AG08396 (cell line): ENCODE measurements around the gene SPARC.

ENCODE experiments used
- DNase-seq: peaks from one replicate; pipeline ENCODE4 v3.0.0; 2012; ENCODE audit warnings: low spot score, mixed read lengths

SPARC gene

GRCh38 chr5:151678713-151679112 is 8.0 kb downstream of the SPARC start:
- no peak for DNase-seq

GRCh38 chr5:151677776-151678545 is 8.8 kb downstream of the SPARC start:
- no peak for DNase-seq

DNA sequence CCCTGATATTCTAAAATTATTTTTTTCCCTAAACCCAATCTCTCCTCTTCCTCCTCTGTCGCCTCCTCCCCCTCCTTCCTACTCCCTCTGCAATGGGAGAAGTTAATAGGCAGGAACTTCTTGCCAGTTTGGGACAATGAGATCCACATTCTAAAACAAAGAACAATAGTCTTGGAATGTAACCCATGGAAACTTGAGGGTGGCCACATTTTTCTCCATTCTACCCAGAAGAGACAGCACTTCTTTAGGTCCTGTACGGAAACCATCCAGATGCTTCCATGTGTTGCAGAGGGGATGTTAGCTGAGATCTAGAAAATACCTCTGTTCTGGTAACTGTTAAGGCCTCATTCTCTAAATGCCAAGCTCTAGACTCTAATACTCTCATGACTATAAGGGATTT is 10.0 kb downstream of the SPARC start:
- DNase-seq = no peak

GRCh38 chr5:151676314-151676712 is 10.4 kb downstream of the SPARC start:
- no peak for DNase-seq

GRCh38 chr5:151675611-151676313 is 11.0 kb downstream of the SPARC start:
- no peak for DNase-seq

- DNase-seq = no peak
These were observed 11.8 kb downstream of the SPARC start for GRCh38 chr5:151674626-151675610.

- no peak for DNase-seq
These were observed 13.3 kb downstream of the SPARC start for GRCh38 chr5:151673421-151673820.

GRCh38 chr5:151672516-151672915 is 14.2 kb downstream of the SPARC start:
- no peak for DNase-seq

DNA sequence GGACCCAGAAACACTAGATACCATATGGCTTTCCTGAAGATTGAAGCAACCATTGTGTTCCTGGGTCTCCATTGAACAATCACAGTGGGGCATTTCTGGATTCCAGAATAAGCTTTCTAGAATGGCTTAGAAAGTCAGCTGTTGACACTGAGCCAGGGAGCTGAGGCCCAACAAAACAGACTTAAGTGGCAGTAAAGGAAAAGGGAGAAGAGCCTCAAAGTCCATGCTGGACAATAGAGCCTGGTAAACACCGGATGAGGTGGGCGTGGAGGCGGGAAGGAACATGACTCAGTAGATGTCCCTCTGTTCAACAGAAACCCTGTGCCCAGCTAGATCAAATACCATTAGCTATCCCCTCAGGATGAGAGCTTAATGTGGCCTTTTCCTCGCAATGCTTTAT is 14.8 kb downstream of the SPARC start:
- DNase-seq = no peak

DNA sequence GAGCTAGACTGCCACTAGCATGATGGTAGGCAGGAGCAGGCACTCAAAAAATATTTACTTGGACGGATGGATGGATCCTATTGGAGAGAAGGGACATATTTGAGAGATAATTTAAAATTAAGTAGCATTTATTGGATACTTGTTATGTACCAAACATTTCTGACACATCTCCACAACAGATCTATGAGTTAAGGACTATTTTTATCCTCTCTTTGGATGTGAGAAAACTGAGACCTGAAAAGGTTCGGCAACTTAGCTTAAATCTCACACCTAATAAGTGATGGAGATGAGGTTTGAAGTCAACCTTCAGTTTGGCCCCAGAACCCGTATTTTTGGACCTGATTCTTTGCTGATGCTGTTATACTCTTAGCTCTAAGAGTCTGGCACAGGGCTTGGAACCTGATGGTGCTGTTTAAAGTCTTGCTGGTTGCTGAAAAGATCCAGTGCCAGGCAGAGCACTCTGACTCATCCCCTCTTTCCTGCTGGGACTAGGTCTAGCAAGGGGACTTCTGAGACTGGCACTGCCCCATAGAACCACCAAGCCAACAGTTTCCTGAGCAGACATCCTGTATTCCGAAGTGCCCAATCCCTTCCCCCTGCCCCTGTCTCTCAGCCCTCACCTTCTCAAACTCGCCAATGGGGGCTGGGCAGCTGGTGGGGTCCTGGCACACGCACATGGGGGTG is 15.6 kb downstream of the SPARC start:
- DNase-seq = no peak

- DNase-seq = no peak
These were observed 16.5 kb downstream of the SPARC start for GRCh38 chr5:151670083-151670686.

GRCh38 chr5:151667083-151667482 is 19.6 kb downstream of the SPARC start:
- DNase-seq = no peak

- DNase-seq = no peak
These were observed 21.1 kb downstream of the SPARC start for GRCh38 chr5:151665613-151666012.

- DNase-seq = no peak
These were observed 21.8 kb downstream of the SPARC start for GRCh38 chr5:151664694-151665585.

GRCh38 chr5:151663617-151664293 is 23.0 kb downstream of the SPARC start:
- no peak for DNase-seq

- DNase-seq = no peak
These were observed 23.9 kb downstream of the SPARC start for GRCh38 chr5:151662805-151663204.

GRCh38 chr5:151661968-151662732 is 24.6 kb downstream of the SPARC start:
- no peak for DNase-seq

GRCh38 chr5:151660616-151661495 is 25.9 kb downstream of the SPARC start:
- peak; percentile 47 for DNase-seq
